Suprapubic skin (tissue), 4 donors: Measurements from ENCODE around the gene DMTF1. TPM values are rescaled to one million over a fixed set of nuclear protein-coding genes. Genes with fewer than 3 reads are reported as not detected.
"Not testable (repeated sequence)": the region's sequence is repeated elsewhere in the genome, so short reads cannot be mapped to it uniquely, and the experiment has no call there.

Experiments
- DNase-seq, 2 donors: peaks; one replicate each; pipeline ENCODE4 v3.0.0-alpha.2; 2019; ENCODE audit warnings: low spot score in 2 of 2
- H3K27ac ChIP-seq: fragments of 200-600 bp; sonication (generic); one replicate; pipeline ENCODE4 v1.5.1; 2019
- H3K27me3 ChIP-seq: fragments of 200-600 bp; sonication (generic); one replicate; pipeline ENCODE4 v1.5.1; 2019
- H3K36me3 ChIP-seq: fragments of 200-600 bp; sonication (generic); one replicate; pipeline ENCODE4 v1.5.1; 2019
- H3K4me1 ChIP-seq: fragments of 200-600 bp; sonication (generic); one replicate; pipeline ENCODE4 v1.5.1; 2019
- H3K4me3 ChIP-seq: fragments of 200-600 bp; sonication (generic); one replicate; pipeline ENCODE4 v1.5.1; 2019; ENCODE audit warnings: mild to moderate bottlenecking
- H3K9me3 ChIP-seq: fragments of 200-600 bp; sonication (generic); one replicate; pipeline ENCODE4 v1.5.1; 2019
- EP300 ChIP-seq: sonication (generic); formaldehyde crosslinking; IDR thresholded peaks from one replicate; pipeline ENCODE4 v1.6.1; 2017; ENCODE audit warnings: antibody characterized with exemption
- POLR2A ChIP-seq, 2 donors: fragments of 450-650 bp; IDR thresholded peaks; one replicate each; pipeline ENCODE4 v1.6.1; 2017; ENCODE audit warnings: antibody characterized with exemption in 2 of 2, mild to moderate bottlenecking in 2 of 2, moderate library complexity in 2 of 2
- POLR2AphosphoS5 ChIP-seq, 3 donors: sonication (generic); formaldehyde crosslinking; IDR thresholded peaks; one replicate each; pipeline ENCODE4 v1.6.1; 2017; ENCODE audit warnings: antibody characterized with exemption in 3 of 3
- WGBS: methylation state at CpG from one replicate; pipeline ENCODE4 v1.1.5; 2018; 5-methylcytosine and 5-hydroxymethylcytosine counted together
- total RNA-seq, 4 donors: library from RNA; depleted of rRNA; stranded (reverse); fragments of >200 nt; gene quantifications; one replicate each; pipeline ENCODE4 v1.1.0, GENCODE V29; 2016
- TF ChIP-seq, protein P1 (sequence below), 2 donors: fragments of 200-600 bp in 1 of 2; fragments of 450-650 bp in 1 of 2; sonication (generic) in 1 of 2; IDR thresholded peaks; one replicate each; pipeline ENCODE4 v1.5.1; 2016 to 2019; ENCODE audit warnings: antibody characterized with exemption in 2 of 2, mild to moderate bottlenecking in 1 of 2, moderate library complexity in 1 of 2

DMTF1 gene
- total RNA-seq, 4 donors from 2014 or later: 42.9 to 217 (median 61.6) TPM

DNA sequence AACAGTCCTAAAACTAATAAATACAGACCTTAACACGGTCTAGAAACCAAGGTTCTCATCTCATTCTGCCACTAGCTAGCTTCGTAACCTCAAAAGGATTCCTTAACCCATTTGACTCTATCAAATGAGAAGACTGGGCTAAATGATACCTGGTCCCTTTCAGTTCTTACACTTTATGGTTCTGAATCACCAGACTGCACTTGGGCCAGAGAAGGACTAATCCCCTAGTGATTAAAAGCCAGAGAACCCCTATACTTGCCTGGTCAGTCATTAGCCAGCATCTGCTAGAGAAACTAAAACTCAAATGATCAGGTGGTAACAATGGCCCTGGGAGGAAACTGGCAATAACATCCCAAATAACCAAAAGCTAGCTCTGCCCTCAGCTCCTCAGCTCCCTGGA, 50.5 kb downstream of the DMTF1 start:
- Histone ChIP-seq H3K27me3 (no peaks in the 10 kb centered on the region), H3K4me1 (peaks cover 11% of the 10 kb centered on the region), H3K36me3 (peaks cover 10% of the 10 kb centered on the region), H3K9me3 (peaks cover 18% of the 10 kb centered on the region), H3K27ac (no peak overlapping the region), H3K4me3 (no peak overlapping the region)
- DNase-seq: no peak
- WGBS: 94% methylated on average over 2 of the region's 2 CpGs
- TF ChIP-seq, protein P1, sequence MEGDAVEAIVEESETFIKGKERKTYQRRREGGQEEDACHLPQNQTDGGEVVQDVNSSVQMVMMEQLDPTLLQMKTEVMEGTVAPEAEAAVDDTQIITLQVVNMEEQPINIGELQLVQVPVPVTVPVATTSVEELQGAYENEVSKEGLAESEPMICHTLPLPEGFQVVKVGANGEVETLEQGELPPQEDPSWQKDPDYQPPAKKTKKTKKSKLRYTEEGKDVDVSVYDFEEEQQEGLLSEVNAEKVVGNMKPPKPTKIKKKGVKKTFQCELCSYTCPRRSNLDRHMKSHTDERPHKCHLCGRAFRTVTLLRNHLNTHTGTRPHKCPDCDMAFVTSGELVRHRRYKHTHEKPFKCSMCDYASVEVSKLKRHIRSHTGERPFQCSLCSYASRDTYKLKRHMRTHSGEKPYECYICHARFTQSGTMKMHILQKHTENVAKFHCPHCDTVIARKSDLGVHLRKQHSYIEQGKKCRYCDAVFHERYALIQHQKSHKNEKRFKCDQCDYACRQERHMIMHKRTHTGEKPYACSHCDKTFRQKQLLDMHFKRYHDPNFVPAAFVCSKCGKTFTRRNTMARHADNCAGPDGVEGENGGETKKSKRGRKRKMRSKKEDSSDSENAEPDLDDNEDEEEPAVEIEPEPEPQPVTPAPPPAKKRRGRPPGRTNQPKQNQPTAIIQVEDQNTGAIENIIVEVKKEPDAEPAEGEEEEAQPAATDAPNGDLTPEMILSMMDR (IDR thresholded peaks at IDR 0.05): no peak
- TF ChIP-seq POLR2AphosphoS5 (IDR thresholded peaks at IDR 0.05) (no peak), POLR2A (IDR thresholded peaks at IDR 0.05) (no peak), EP300 (no peak)

DNA sequence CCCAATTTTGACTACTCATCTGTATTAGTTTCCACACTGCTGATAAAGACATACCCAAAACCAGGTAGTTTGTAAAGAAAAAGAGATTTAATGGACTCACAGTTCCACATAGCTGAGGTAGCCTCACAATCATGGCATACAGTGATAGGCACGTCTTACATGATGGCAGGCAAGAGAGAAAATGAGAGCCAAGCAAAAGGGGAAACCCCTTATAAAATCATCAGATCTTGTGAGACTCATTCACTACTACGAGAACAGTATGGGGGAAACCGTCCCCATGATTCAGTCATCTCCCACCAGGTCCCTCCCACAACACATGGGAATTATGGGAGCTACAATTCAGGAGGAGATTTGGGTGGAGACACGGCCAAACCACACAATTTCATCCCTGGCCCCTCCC, 51.7 kb downstream of the DMTF1 start:
- WGBS: 82% methylated on average over 4 of the region's 4 CpGs
- Histone ChIP-seq H3K9me3 (peaks cover 18% of the 10 kb centered on the region), H3K4me1 (peaks cover 11% of the 10 kb centered on the region)
- not testable (repeated sequence) for H3K27ac ChIP-seq, H3K4me3 ChIP-seq, H3K36me3 ChIP-seq, DNase-seq, H3K27me3 ChIP-seq

DNA sequence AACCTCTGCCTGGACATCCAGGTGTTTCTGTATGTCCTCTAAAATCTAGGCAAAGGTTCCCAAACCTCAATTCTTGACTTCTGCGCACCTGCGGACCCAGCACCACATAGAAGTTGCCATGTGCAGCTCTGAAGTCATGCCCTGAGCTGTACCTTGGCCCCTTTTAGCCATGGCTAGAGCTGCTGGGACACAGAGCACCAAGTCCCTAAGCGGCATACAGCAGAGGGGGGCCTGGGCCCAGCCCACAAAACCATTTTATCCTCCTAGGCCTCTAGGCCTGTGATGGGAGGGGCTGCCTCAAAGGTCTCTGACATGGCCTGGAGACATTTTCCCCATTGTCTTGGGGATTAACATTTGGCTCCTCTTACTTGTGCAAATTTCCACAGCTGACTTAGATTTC, 52.7 kb downstream of the DMTF1 start:
- TF ChIP-seq POLR2AphosphoS5 (IDR thresholded peaks at IDR 0.05) (no peak), EP300 (no peak), POLR2A (IDR thresholded peaks at IDR 0.05) (no peak)
- TF ChIP-seq, protein P1 (IDR thresholded peaks at IDR 0.05): no peak
- Histone ChIP-seq H3K27ac (no peak overlapping the region), H3K4me3 (no peak overlapping the region), H3K9me3 (peaks cover 18% of the 10 kb centered on the region), H3K27me3 (no peaks in the 10 kb centered on the region), H3K36me3 (no peaks in the 10 kb centered on the region), H3K4me1 (peaks cover 11% of the 10 kb centered on the region)
- DNase-seq: no peak
- 100% methylated on average over 2 of the region's 3 CpGs for WGBS

DNA sequence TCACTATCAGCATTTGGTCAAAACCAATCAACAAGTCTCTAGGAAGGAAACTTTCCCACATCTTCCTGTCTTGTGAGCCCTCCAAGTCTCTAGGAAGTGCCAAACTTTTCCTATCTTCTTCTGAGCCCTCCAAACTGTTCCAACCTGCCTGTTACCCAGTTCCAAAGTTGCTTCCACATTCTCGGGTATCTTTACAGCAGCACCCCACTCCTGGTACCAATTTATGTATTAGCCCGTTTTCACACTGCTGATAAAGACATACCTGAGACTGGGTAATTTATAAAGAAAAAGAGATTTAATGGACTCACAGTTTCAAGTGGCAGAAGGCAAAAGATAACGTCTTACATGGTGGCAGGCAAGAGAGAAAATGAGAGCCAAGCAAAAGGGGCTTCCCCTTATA, 53.4 kb downstream of the DMTF1 start:
- Histone ChIP-seq H3K4me1 (peaks cover 11% of the 10 kb centered on the region), H3K9me3 (peaks cover 18% of the 10 kb centered on the region)
- not testable (repeated sequence) for H3K27ac ChIP-seq, H3K27me3 ChIP-seq, H3K4me3 ChIP-seq, DNase-seq, H3K36me3 ChIP-seq
- 94% methylated on average over 3 of the region's 3 CpGs for WGBS

DNA sequence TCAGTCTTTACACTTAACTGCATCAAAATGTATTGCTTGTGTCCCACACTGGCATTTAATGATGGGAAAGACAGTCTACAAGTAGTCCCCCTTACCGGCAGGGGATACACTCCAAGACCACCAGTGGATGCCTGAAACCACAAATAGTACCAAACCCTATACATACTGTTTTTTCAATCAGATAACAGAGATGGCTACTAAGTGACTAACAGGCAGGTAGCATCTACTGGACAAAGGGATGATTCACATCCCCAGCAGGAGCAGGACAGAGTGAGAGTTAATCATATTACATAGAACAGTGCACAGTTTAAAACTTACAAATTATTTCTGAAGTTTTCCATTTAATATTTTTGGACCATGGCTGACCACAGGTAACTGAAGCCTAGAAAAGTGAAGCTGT, 54.1 kb downstream of the DMTF1 start:
- no peak overlapping the region for H3K27ac ChIP-seq
- WGBS: 100% methylated on average over 1 of the region's 1 CpG
- DNase-seq: no peak
- H3K4me1 ChIP-seq: peaks cover 10% of the 10 kb centered on the region
- H3K27me3 ChIP-seq: no peaks in the 10 kb centered on the region
- H3K36me3 ChIP-seq: no peaks in the 10 kb centered on the region
- TF ChIP-seq POLR2AphosphoS5 (IDR thresholded peaks at IDR 0.05): no peak
- H3K9me3 ChIP-seq: peaks cover 18% of the 10 kb centered on the region
- H3K4me3 ChIP-seq: no peak overlapping the region

DNA sequence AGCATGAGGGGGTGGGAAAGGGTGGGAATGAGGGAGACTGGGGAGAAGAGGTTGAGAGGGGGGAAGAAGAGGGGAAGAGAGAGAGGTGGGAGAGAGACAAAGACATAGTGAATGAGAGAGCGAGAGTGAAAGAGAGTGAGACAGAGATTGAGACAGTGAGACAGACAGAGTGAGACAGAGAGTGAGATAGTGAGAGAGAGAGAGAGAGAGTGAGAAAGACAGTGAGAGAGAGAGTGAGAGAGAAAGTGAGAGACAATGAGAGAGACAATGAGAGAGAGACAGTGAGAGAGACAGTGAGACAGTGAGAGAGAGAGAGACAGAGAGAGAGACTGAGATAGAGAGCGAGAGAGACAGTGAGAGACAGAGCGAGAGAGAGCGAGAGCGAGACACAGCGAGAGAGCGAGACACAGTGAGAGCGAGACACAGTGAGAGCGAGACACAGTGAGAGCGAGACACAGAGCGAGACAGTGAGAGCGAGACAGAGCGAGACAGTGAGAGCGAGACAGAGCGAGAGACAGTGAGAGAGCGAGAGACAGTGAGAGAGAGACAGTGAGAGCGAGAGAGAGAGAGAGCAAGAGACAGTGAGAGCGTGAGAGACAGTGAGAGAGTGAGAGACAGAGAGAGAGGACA, 57.2 kb downstream of the DMTF1 start:
- no peak overlapping the region for H3K27ac ChIP-seq
- 93% methylated on average over 17 of the region's 18 CpGs for WGBS
- no peaks in the 10 kb centered on the region for H3K27me3 ChIP-seq
- peaks cover 18% of the 10 kb centered on the region for H3K9me3 ChIP-seq
- H3K36me3 ChIP-seq: no peaks in the 10 kb centered on the region
- DNase-seq: no peak
- no peak overlapping the region for H3K4me3 ChIP-seq
- peaks cover 19% of the 10 kb centered on the region for H3K4me1 ChIP-seq
- TF ChIP-seq EP300 (no peak), POLR2AphosphoS5 (IDR thresholded peaks at IDR 0.05) (no peak), POLR2A (IDR thresholded peaks at IDR 0.05) (no peak)
- TF ChIP-seq, protein P1 (IDR thresholded peaks at IDR 0.05): no peak

DNA sequence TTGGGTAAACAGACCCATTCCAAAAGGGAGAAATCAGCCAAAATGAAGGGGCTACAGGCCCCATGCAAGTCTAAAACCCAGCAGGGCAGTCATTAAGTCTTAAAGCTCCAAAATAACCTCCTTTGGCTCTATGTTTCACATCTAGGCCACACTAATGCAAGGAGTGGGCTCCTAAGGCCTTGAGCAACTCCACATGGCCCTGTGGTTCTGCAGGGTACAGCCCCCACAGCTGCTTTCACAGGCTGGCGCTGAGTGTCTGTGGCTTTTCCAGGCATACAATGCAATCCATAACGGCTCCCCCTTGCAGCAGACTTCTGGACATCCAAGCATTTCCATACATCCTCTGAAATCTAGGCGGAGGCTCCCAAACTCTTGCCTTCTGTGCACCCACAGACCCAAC, 58.3 kb downstream of the DMTF1 start:
- H3K9me3 ChIP-seq: peaks cover 11% of the 10 kb centered on the region
- peaks cover 21% of the 10 kb centered on the region for H3K4me1 ChIP-seq
- H3K4me3 ChIP-seq: no peak overlapping the region
- H3K36me3 ChIP-seq: no peaks in the 10 kb centered on the region
- no peak for DNase-seq
- H3K27ac ChIP-seq: no peak overlapping the region
- no peaks in the 10 kb centered on the region for H3K27me3 ChIP-seq
- 100% methylated on average over 2 of the region's 3 CpGs for WGBS
- TF ChIP-seq, protein P1 (IDR thresholded peaks at IDR 0.05): no peak
- no peak for TF ChIP-seq POLR2A (IDR thresholded peaks at IDR 0.05)
- TF ChIP-seq POLR2AphosphoS5 (IDR thresholded peaks at IDR 0.05): no peak
- no peak for TF ChIP-seq EP300
